Neural progenitor cell (in vitro differentiated cells): ENCODE data around the gene LEKR1. TPM values are rescaled to one million over a fixed set of nuclear protein-coding genes. Genes with fewer than 3 reads are reported as not detected.

Source experiments
- DNase-seq: peaks from one replicate; pipeline ENCODE4 v3.0.0-alpha.2; 2016; ENCODE audit warnings: low spot score
- H2AFZ ChIP-seq: fragments of 200-600 bp; sonication (generic); replicated peaks from 2 replicates; pipeline ENCODE4 v1.6.1; 2016; ENCODE audit warnings: antibody characterized with exemption
- H3F3A ChIP-seq: fragments of 200-600 bp; sonication (generic); 2 replicates; pipeline ENCODE4 v1.6.1; 2016; ENCODE audit warnings: antibody characterized with exemption, low read depth
- H3K27ac ChIP-seq: fragments of 200-600 bp; sonication (generic); 2 replicates; pipeline ENCODE4 v1.5.1; 2016; ENCODE audit warnings: mild to moderate bottlenecking
- H3K27me3 ChIP-seq: fragments of 200-600 bp; sonication (generic); 2 replicates; pipeline ENCODE4 v1.6.1; 2016; ENCODE audit warnings: mild to moderate bottlenecking, moderate library complexity
- H3K36me3 ChIP-seq: fragments of 200-600 bp; sonication (generic); 2 replicates; pipeline ENCODE4 v1.5.1; 2016
- H3K4me1 ChIP-seq: fragments of 200-600 bp; sonication (generic); 2 replicates; pipeline ENCODE4 v1.6.1; 2016; ENCODE audit warnings: mixed run types
- H3K4me2 ChIP-seq: fragments of 200-600 bp; sonication (generic); 2 replicates; pipeline ENCODE4 v1.6.1; 2016
- H3K4me3 ChIP-seq: fragments of 200-600 bp; sonication (generic); 2 replicates; pipeline ENCODE4 v1.5.1; 2016
- H3K79me2 ChIP-seq: fragments of 200-600 bp; sonication (generic); 2 replicates; pipeline ENCODE4 v1.6.1; 2016; ENCODE audit warnings: low read depth
- H3K9ac ChIP-seq: fragments of 200-600 bp; sonication (generic); 2 replicates; pipeline ENCODE4 v1.6.1; 2016
- H3K9me3 ChIP-seq: fragments of 200-600 bp; sonication (generic); 2 replicates; pipeline ENCODE4 v1.5.1; 2016; ENCODE audit warnings: low read depth
- H4K20me1 ChIP-seq: fragments of 200-600 bp; sonication (generic); 2 replicates; pipeline ENCODE4 v1.6.1; 2016; ENCODE audit warnings: low read depth
- H3K27ac Mint-ChIP-seq: 3 replicates; pipeline ENCODE4 v1.8.0; 2021; ENCODE audit warnings: mixed read lengths
- H3K27me3 Mint-ChIP-seq: 2 replicates; pipeline ENCODE4 v1.8.0; 2022; ENCODE audit warnings: low read depth, mild to moderate bottlenecking, inconsistent platforms, moderate library complexity, mixed read lengths; ENCODE audit not compliant: insufficient read depth
- H3K36me3 Mint-ChIP-seq: 3 replicates; pipeline ENCODE4 v1.8.0; 2021; ENCODE audit warnings: mixed read lengths
- H3K4me1 Mint-ChIP-seq: 3 replicates; pipeline ENCODE4 v1.8.0; 2021; ENCODE audit warnings: mixed read lengths
- H3K4me3 Mint-ChIP-seq: 3 replicates; pipeline ENCODE4 v1.8.0; 2021; ENCODE audit warnings: mild to moderate bottlenecking, moderate library complexity, mixed read lengths
- H3K9me3 Mint-ChIP-seq: 3 replicates; pipeline ENCODE4 v1.8.0; 2020; ENCODE audit warnings: mixed read lengths
- CTCF ChIP-seq: fragments of 200-600 bp; sonication (generic); IDR thresholded peaks from 2 replicates; pipeline ENCODE4 v1.5.1; 2017; ENCODE audit warnings: antibody characterized with exemption, mild to moderate bottlenecking
- EZH2 ChIP-seq: fragments of 200-600 bp; sonication (generic); IDR thresholded peaks from 2 replicates; pipeline ENCODE4 v1.6.1; 2017; ENCODE audit warnings: antibody characterized with exemption, mild to moderate bottlenecking, moderate library complexity
- EZH2phosphoT487 ChIP-seq: fragments of 200-600 bp; sonication (generic); IDR thresholded peaks from 2 replicates; pipeline ENCODE4 v1.6.1; 2017; ENCODE audit warnings: antibody characterized with exemption
- total RNA-seq: library from RNA; depleted of rRNA; stranded (reverse); fragments of >200 nt; gene quantifications from 2 replicates; pipeline ENCODE4 v1.2.3, GENCODE V29; 2015; ENCODE audit warnings: low replicate concordance

LEKR1 gene
- total RNA-seq, 1 donor from 2014 or later = 1.9 TPM

- Mint-ChIP-seq H3K27ac (no peak overlapping the region), H3K27me3 (peaks cover 3% of the 10 kb centered on the region), H3K4me1 (peaks cover 7% of the 10 kb centered on the region), H3K36me3 (no peaks in the 10 kb centered on the region), H3K9me3 (peaks cover 2% of the 10 kb centered on the region), H3K4me3 (no peak overlapping the region)
- Histone ChIP-seq H4K20me1 (no peaks in the 10 kb centered on the region), H3K27ac (no peak overlapping the region), H3K9ac (no peak overlapping the region), H3K9me3 (no peaks in the 10 kb centered on the region), H3K27me3 (no peaks in the 10 kb centered on the region), H3K4me2 (no peak overlapping the region), H2AFZ (no peak overlapping the region), H3K36me3 (no peaks in the 10 kb centered on the region), H3K79me2 (no peaks in the 10 kb centered on the region), H3F3A (no peaks in the 10 kb centered on the region), H3K4me3 (no peak overlapping the region), H3K4me1 (peaks cover 10% of the 10 kb centered on the region)
- TF ChIP-seq EZH2phosphoT487 (no peak), CTCF (no peak), EZH2 (no peak)
- no peak for DNase-seq
Observed at GRCh38 chr3:157030712-157031111, 204.6 kb downstream of the LEKR1 start.

GRCh38 chr3:157033001-157033400 lies 206.8 kb downstream of the LEKR1 start:
- Mint-ChIP-seq H3K27me3 (peaks cover 3% of the 10 kb centered on the region), H3K27ac (no peak overlapping the region), H3K4me3 (no peak overlapping the region), H3K36me3 (no peaks in the 10 kb centered on the region), H3K4me1 (peaks cover 7% of the 10 kb centered on the region), H3K9me3 (peaks cover 2% of the 10 kb centered on the region)
- no peak overlapping the region for H3K9ac ChIP-seq
- H3K4me1 ChIP-seq = peaks cover 10% of the 10 kb centered on the region
- no peak overlapping the region for H2AFZ ChIP-seq
- no peak overlapping the region for H3K27ac ChIP-seq
- H3K4me3 ChIP-seq = no peak overlapping the region
- H3F3A ChIP-seq = no peaks in the 10 kb centered on the region
- no peaks in the 10 kb centered on the region for H3K9me3 ChIP-seq
- DNase-seq = no peak
- H3K36me3 ChIP-seq = no peaks in the 10 kb centered on the region
- no peak overlapping the region for H3K4me2 ChIP-seq
- no peaks in the 10 kb centered on the region for H4K20me1 ChIP-seq
- H3K79me2 ChIP-seq = no peaks in the 10 kb centered on the region
- no peaks in the 10 kb centered on the region for H3K27me3 ChIP-seq
- TF ChIP-seq EZH2 (no peak), EZH2phosphoT487 (no peak), CTCF (no peak)

DNA sequence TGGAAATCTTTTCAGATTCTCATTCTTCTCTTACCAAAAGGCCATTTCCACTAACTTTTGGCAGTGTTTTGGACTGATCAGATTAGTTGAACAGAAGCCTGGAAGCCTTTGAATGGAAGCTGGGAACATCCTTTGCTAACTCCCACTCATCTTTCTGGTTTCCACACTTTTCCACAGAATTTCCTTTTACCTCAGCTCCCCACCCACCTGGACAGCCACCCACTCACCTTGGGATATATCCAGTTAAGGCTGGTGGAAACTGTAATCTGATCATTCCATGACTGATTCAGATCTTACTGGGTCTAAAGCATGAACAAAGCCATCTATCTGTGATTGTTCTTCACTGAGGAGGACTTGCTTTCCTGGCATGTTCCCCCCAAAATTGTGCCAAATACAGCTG lies 214.3 kb downstream of the LEKR1 start:
- Histone ChIP-seq H3K4me1 (no peaks in the 10 kb centered on the region), H3K4me3 (no peak overlapping the region), H3K36me3 (no peaks in the 10 kb centered on the region), H2AFZ (no peak overlapping the region), H3K4me2 (no peak overlapping the region), H3K9ac (no peak overlapping the region), H3K79me2 (no peaks in the 10 kb centered on the region), H3K27me3 (no peaks in the 10 kb centered on the region), H3K9me3 (no peaks in the 10 kb centered on the region), H4K20me1 (no peaks in the 10 kb centered on the region), H3K27ac (no peak overlapping the region), H3F3A (no peaks in the 10 kb centered on the region)
- H3K27me3 Mint-ChIP-seq = no peaks in the 10 kb centered on the region
- no peaks in the 10 kb centered on the region for H3K36me3 Mint-ChIP-seq
- H3K9me3 Mint-ChIP-seq = no peaks in the 10 kb centered on the region
- H3K4me3 Mint-ChIP-seq = no peak overlapping the region
- no peak overlapping the region for H3K27ac Mint-ChIP-seq
- no peaks in the 10 kb centered on the region for H3K4me1 Mint-ChIP-seq
- DNase-seq = no peak
- TF ChIP-seq CTCF (no peak), EZH2 (no peak), EZH2phosphoT487 (no peak)

- no peak overlapping the region for H3K4me2 ChIP-seq
- Mint-ChIP-seq H3K4me3 (no peak overlapping the region), H3K9me3 (no peaks in the 10 kb centered on the region), H3K27me3 (no peaks in the 10 kb centered on the region), H3K36me3 (no peaks in the 10 kb centered on the region), H3K27ac (no peak overlapping the region), H3K4me1 (no peaks in the 10 kb centered on the region)
- TF ChIP-seq EZH2phosphoT487 = no peak
- no peak for TF ChIP-seq CTCF
- no peak for TF ChIP-seq EZH2
- H3K9me3 ChIP-seq = no peaks in the 10 kb centered on the region
- no peak overlapping the region for H3K9ac ChIP-seq
- H4K20me1 ChIP-seq = no peaks in the 10 kb centered on the region
- no peak overlapping the region for H3K4me3 ChIP-seq
- no peaks in the 10 kb centered on the region for H3F3A ChIP-seq
- no peaks in the 10 kb centered on the region for H3K79me2 ChIP-seq
- H3K4me1 ChIP-seq = peaks cover 5% of the 10 kb centered on the region
- no peak overlapping the region for H3K27ac ChIP-seq
- H3K27me3 ChIP-seq = no peaks in the 10 kb centered on the region
- no peak overlapping the region for H2AFZ ChIP-seq
- no peaks in the 10 kb centered on the region for H3K36me3 ChIP-seq
- no peak for DNase-seq
Observed at GRCh38 chr3:157042226-157042625, 216.1 kb downstream of the LEKR1 start.
